IgD-negative memory B cell (primary cell): ENCODE data around the gene AADACL4. TPM values are rescaled to one million over a fixed set of nuclear protein-coding genes. Genes with fewer than 3 reads are reported as not detected.
"Not testable (repeated sequence)": the region's sequence is repeated elsewhere in the genome, so short reads cannot be mapped to it uniquely, and the experiment has no call there.

Experiments used
- H3K27ac Mint-ChIP-seq, 3 donors: one replicate each; pipeline ENCODE4 v1.8.0; 2020 to 2022; ENCODE audit warnings: mild to moderate bottlenecking in 3 of 3, mixed read lengths in 3 of 3, moderate library complexity in 1 of 3
- H3K27me3 Mint-ChIP-seq: one replicate; pipeline ENCODE4 v1.8.0; 2021; ENCODE audit warnings: mixed read lengths
- H3K36me3 Mint-ChIP-seq: one replicate; pipeline ENCODE4 v1.8.0; 2020; ENCODE audit warnings: mild to moderate bottlenecking, mixed read lengths
- H3K4me1 Mint-ChIP-seq, 3 donors: one replicate each; pipeline ENCODE4 v1.8.0; 2020 to 2022; ENCODE audit warnings: mixed read lengths in 3 of 3, mild to moderate bottlenecking in 1 of 3
- H3K4me3 Mint-ChIP-seq, 4 donors: one replicate each; pipeline ENCODE4 v1.8.0; 2020 to 2022; ENCODE audit warnings: mild to moderate bottlenecking in 4 of 4, mixed read lengths in 4 of 4, moderate library complexity in 3 of 4
- H3K9me3 Mint-ChIP-seq, 3 donors: one replicate each; pipeline ENCODE4 v1.8.0; 2020 to 2021; ENCODE audit warnings: mixed read lengths in 3 of 3, mild to moderate bottlenecking in 1 of 3
- polyA plus RNA-seq: library from polyadenylated mRNA; unstranded; fragments of 300-500 nt; fragmentation: Illumina TruSeq; gene quantifications from one replicate; pipeline ENCODE4 v1.2.3, GENCODE V29; 2021

AADACL4 gene
- polyA plus RNA-seq, 1 donor from 2014 or later = not detected

DNA sequence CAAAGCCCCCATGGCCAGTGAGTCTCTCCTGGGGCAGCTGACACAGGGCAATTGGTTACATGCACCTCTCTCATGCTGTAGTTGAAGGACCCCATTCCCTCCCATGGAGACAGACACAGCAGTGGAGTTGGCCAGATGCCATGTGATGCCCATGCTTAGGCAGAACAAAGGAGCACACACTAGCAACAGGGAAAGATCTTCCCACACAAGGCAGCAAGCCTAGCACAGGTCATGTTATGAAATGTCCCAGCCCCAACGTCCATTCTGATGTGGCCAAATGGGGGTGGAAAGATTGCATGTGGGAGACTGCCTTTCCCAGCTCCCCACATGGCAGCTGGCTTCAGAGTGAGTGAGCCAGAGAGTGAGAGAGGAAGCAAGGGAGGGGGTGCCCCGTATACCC is 34.5 kb downstream of the AADACL4 start:
- Mint-ChIP-seq H3K36me3 (peaks cover 2% of the 10 kb centered on the region), H3K4me3 (no peak overlapping the region), H3K9me3 (peaks cover 6 to 11% (median 6%) of the 10 kb centered on the region in 3 donors), H3K27me3 (peaks cover 33% of the 10 kb centered on the region), H3K4me1 (no peaks in the 10 kb centered on the region), H3K27ac (no peak overlapping the region)

DNA sequence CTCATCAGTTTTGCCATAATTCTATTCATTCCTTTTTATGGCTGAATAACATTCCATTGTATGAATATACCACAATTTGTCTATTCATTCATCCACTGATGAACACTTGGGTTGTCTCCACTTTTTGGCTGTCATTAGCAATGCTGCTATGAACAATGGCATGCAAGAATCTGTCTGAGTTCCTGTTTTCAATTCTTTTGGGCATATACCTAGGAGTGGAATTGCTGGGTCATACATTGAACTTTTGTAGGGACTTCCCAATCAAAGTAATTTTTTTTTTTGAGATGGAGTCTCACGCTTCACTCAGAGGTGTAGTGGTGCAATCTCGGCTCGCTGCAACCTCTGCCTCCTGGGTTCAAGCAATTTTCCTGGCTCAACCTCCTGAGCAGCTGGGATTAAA is 34.9 kb downstream of the AADACL4 start:
- H3K4me3 Mint-ChIP-seq = no peak overlapping the region
- peaks cover 6 to 11% (median 6%) of the 10 kb centered on the region in 3 donors for H3K9me3 Mint-ChIP-seq
- H3K36me3 Mint-ChIP-seq = peaks cover 2% of the 10 kb centered on the region
- no peaks in the 10 kb centered on the region for H3K4me1 Mint-ChIP-seq
- peaks cover 34% of the 10 kb centered on the region for H3K27me3 Mint-ChIP-seq
- H3K27ac Mint-ChIP-seq = no peak overlapping the region

DNA sequence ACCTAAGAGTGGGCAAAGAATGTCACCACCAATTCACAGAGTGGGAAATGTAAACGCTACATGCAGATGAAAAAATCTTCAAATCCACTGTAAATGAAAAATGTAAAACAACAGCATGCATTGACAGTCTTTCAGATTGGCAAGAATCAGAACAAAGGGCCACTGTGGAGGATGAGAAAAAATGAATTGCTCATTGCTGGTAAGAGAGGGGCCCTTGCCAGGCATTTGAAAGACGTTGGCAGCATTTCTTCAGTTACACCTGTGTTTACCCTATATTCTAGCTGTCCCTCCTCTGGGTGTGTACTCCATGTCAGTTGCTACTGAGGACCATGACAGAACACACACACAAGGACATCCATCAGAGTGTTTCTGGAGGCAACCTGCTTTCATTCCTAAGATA is 46.3 kb downstream of the AADACL4 start:
- Mint-ChIP-seq H3K27ac (no peak overlapping the region), H3K9me3 (peaks cover 0 to 2% (median 0%) of the 10 kb centered on the region in 3 donors), H3K27me3 (peaks cover 5% of the 10 kb centered on the region), H3K4me1 (no peaks in the 10 kb centered on the region), H3K4me3 (no peak overlapping the region), H3K36me3 (no peaks in the 10 kb centered on the region)

DNA sequence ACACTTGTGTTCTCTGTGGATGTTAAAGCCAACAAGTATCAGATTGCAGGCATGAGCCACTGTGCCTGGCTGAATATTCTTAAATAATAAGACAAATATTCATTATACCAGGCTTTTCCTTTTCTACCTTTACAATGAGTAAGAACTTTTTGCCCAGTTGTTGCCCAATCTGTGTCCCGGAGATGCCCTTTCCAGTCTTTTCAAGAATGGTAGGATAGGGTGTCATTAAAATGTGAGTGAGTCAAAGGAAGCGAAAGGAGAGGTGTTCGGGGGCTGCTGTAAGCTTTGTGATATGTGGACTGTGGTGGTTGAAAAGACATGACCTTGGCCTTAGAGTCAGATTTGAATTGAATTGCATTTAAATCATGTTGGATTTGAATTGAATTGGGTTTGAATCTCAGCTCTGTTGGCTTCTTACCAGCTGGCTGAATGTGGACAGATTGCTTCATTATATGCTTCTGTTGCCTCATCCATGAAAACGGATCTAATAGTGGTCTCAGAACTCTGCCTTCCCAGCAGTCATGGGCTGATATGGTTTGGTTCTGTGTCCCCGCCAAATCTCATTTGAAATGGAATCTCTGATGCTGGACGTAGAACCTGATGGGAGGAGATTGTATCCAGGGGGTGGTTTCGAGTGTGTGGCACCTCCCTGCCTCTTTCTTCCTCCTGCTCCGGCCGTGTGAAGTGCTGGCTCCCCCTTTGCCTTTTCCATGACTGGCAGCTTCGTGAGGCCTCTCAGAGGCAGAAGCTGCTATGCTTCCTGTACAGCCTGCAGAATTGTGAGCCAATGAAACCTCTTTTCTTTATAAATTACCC is 49.3 kb downstream of the AADACL4 start:
- Mint-ChIP-seq H3K36me3 (peaks cover 1% of the 10 kb centered on the region), H3K27ac (no peak overlapping the region), H3K4me3 (no peak overlapping the region), H3K9me3 (peaks cover 0 to 2% (median 0%) of the 10 kb centered on the region in 3 donors), H3K27me3 (peaks cover 8% of the 10 kb centered on the region), H3K4me1 (no peaks in the 10 kb centered on the region)

DNA sequence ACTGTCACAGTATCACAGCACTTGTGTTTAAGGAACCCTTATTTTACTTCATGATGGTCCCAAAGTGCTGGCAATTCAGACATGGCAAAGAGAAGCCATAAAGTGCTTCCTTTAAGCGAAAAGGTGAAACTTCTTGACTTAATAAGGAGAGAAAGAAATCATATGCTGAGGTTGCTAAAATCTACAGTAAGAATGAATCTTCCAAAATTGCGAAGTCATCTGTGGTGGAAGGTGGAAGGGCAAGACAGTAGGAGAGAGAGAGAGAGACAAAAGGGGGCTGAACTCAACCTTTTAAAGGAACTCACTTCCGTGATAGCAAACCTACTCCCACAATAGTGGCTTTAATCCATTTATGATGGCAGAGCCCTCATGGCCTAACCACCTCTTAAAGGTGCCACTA is 52.8 kb downstream of the AADACL4 start:
- Mint-ChIP-seq H3K27me3 (peaks cover 6% of the 10 kb centered on the region), H3K4me1 (no peaks in the 10 kb centered on the region), H3K36me3 (peaks cover 1% of the 10 kb centered on the region), H3K27ac (no peak overlapping the region), H3K9me3 (peaks cover 0 to 7% (median 0%) of the 10 kb centered on the region in 3 donors), H3K4me3 (no peak overlapping the region)

DNA sequence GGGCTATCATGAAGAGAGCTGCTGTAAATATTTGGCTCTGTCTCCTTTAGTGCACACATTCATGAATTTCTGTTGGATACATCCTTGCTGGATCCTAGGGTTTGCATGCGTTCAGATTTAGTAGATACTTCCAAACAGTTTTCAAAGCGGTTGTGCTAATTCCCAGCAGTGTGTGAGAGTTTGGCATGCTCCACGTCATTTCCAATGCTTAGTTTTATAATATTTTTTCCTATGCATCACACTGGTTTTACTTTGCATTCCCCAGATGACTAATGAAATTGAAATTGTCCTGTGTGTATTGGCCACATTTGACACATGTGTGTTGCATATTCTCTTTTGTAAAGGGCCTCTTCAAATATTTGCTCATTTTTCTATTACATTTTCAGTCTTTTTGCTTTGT is 53.5 kb downstream of the AADACL4 start:
- Mint-ChIP-seq H3K27me3 (peaks cover 6% of the 10 kb centered on the region), H3K4me3 (no peak overlapping the region), H3K9me3 (peaks cover 0 to 7% (median 0%) of the 10 kb centered on the region in 3 donors), H3K27ac (no peak overlapping the region), H3K36me3 (peaks cover 1% of the 10 kb centered on the region), H3K4me1 (no peaks in the 10 kb centered on the region)

DNA sequence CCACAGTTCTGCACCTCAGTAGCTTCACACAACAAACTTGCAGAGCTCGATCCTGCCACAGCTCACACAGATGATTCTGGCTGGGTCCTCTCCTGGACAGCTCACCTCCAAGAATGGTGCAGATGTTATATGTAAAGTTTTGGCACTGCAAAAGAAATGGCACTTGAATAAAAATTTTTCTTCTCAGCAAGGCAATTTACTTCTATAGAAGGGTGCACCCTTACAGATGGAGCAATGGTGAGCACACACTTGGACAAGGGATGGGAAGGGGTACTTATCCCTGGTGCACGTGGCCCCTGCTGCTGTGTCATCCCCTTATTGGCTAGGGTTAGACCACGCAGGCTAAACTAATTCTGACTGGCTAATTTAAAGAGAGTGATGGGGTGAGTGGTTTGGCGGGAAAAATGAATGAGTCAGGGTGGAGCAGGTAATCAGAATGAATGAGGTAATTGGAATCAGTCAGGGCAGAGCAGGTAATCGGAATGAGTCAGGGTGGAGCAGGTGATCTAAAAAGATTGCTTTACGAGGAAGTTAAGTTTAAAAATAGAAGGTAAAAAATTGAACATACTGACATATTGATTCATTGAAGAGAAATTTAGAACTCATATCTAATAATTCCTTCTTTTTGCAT is 60.1 kb downstream of the AADACL4 start:
- H3K9me3 Mint-ChIP-seq = peaks cover 4 to 16% (median 13%) of the 10 kb centered on the region in 3 donors
- peaks cover 2% of the 10 kb centered on the region for H3K36me3 Mint-ChIP-seq
- H3K4me3 Mint-ChIP-seq = peak overlapping the region in 2 of 4 donors; percentile 44 to 81
- no peaks in the 10 kb centered on the region for H3K4me1 Mint-ChIP-seq
- H3K27ac Mint-ChIP-seq = no peak overlapping the region
- H3K27me3 Mint-ChIP-seq = peaks cover 10% of the 10 kb centered on the region

DNA sequence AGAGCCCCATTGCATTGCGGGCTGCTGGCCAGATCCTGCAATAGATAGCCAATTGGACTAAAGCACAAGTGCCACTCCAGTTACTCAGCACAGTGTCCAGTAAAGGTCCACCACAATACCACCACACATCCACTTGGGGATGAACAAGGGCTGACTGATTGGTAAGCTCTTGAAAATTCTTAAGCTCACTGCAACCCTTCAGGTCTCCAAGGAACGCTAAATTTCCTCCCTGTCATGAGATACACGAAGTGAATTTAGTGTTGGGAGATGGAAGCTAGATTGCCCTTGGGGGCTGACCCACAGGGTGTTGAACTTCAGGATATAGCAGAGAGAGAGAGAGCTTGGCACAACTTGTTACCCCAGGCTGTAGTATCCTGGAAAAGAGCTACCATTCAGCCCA is 62.2 kb downstream of the AADACL4 start:
- peaks cover 10% of the 10 kb centered on the region for H3K27me3 Mint-ChIP-seq
- H3K27ac Mint-ChIP-seq = no peak overlapping the region
- H3K9me3 Mint-ChIP-seq = peaks cover 4 to 13% (median 11%) of the 10 kb centered on the region in 3 donors
- H3K4me1 Mint-ChIP-seq = no peaks in the 10 kb centered on the region
- peaks cover 2% of the 10 kb centered on the region for H3K36me3 Mint-ChIP-seq
- H3K4me3 Mint-ChIP-seq = no peak overlapping the region

DNA sequence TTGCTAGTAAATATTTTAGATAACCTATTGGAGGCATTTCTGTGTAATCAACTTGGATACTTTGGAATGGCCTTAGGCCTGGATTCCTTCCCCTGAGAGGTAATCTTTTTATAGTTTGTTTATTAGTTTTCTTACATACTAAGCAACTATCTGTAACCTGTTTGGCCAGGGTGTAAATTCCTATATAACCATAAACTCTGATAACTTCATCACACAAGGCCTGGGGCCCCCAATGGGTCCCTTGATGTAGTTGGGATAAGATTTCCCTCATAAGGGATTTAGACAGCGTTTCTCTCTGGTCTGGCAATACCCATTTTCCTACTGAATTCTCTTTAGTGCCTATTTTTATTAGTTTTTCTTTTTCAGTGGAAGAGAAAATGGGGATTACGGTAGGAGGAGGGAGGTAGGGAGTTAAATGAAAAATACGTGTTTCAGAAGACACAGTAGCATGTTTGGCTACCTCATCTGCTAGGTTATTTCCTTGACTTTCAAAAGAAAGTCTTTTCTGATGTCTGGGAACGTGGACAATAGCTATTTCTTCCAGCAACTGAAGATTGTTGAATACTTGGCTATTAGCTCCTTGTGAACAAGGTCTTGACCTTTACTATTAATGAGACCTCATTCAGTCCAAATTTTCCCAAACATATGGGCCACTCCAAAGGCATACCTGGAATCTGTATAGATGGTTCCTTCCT is 64.7 kb downstream of the AADACL4 start:
- Mint-ChIP-seq H3K27me3 (peaks cover 14% of the 10 kb centered on the region), H3K27ac (no peak overlapping the region), H3K4me3 (no peak overlapping the region), H3K4me1 (no peaks in the 10 kb centered on the region), H3K9me3 (peaks cover 4 to 11% (median 10%) of the 10 kb centered on the region in 3 donors), H3K36me3 (peaks cover 2% of the 10 kb centered on the region)

DNA sequence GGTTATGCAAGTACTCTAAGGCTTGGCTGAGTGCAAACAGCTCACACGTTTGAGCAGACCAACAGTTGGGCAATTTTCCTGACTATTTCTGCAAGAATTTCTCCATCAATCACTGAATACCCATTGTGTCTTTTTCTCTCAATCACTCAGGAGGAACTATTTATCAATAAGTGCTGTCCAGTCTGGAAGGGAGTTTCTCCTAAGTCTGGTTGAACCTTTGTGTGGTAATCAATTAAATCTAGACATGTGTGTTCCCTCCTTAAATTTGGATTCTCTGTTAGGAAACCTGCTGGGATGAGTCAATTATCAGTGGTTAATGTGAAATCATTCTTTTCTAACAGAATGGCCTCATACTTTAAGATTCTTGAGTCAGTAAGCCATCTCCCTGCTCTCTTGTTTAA is 65.2 kb downstream of the AADACL4 start:
- Mint-ChIP-seq H3K9me3 (peaks cover 2 to 9% (median 6%) of the 10 kb centered on the region in 3 donors), H3K27me3 (peaks cover 14% of the 10 kb centered on the region), H3K27ac (no peak overlapping the region), H3K36me3 (peaks cover 1% of the 10 kb centered on the region), H3K4me3 (no peak overlapping the region), H3K4me1 (no peaks in the 10 kb centered on the region)

DNA sequence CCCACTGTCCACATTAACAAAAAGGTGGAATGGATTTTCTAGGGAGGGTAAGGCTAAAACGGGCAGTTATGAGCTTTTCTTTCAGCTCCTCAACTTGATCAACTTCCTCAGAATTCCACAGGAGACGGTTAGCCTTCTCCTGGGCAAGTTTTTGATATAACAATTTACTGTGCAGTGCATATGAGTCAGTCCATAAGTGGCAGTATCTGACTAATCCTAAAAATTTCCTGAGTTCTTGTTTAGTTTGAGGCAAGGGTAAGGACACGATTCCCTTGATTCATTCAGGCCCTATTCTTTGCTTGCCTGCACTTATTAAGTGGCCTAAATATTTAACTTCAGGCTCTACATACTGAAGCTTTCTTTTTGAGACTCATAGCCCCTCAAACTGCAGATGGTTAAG is 65.8 kb downstream of the AADACL4 start:
- peaks cover 14% of the 10 kb centered on the region for H3K27me3 Mint-ChIP-seq
- H3K27ac Mint-ChIP-seq = no peak overlapping the region
- no peaks in the 10 kb centered on the region for H3K36me3 Mint-ChIP-seq
- peaks cover 2 to 5% (median 3%) of the 10 kb centered on the region in 3 donors for H3K9me3 Mint-ChIP-seq
- H3K4me1 Mint-ChIP-seq = no peaks in the 10 kb centered on the region
- no peak overlapping the region for H3K4me3 Mint-ChIP-seq

DNA sequence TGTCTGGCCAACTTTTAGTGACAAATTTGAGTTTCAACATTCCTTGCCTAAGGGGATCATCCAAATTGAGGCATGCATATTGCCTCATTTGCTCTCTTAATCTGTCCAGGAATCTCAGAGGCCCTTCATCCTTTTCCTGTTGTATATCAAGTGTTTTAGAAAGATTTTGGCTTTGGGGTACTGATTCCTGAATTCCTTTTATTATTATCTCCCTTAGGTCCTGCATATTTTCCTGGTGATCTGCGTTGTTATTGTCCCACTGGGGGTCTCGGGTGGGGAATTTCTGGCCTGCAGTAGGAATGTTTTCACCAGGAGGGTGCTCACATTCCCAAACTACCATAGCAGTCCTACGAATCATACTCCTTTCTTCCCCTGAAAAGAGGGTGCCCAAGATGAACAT is 67.7 kb downstream of the AADACL4 start:
- H3K9me3 Mint-ChIP-seq = no peaks in the 10 kb centered on the region
- no peak overlapping the region for H3K27ac Mint-ChIP-seq
- H3K36me3 Mint-ChIP-seq = no peaks in the 10 kb centered on the region
- H3K27me3 Mint-ChIP-seq = peaks cover 14% of the 10 kb centered on the region
- no peaks in the 10 kb centered on the region for H3K4me1 Mint-ChIP-seq
- H3K4me3 Mint-ChIP-seq = no peak overlapping the region

DNA sequence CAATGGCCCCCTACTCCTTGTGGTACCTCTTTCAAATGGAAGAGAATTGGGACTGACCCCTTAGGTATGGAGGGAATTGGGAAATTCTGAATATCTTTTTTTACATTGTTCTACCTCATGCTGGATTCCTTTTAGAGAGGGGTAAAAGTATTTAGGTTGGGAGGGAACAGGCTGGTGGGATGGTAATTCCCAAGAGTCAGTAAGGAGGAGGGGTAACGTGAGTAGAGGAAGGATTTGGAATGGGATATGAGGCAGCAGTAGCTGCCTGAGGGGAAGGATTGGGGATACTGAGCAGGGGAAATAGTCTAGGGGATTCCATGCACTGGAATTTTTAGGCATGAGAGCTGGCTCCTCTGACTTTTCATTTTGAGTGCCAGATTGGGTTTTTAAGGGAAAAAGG is 68.2 kb downstream of the AADACL4 start:
- Mint-ChIP-seq H3K9me3 (no peaks in the 10 kb centered on the region), H3K4me3 (no peak overlapping the region), H3K27ac (no peak overlapping the region), H3K27me3 (peaks cover 10% of the 10 kb centered on the region), H3K36me3 (no peaks in the 10 kb centered on the region), H3K4me1 (no peaks in the 10 kb centered on the region)

DNA sequence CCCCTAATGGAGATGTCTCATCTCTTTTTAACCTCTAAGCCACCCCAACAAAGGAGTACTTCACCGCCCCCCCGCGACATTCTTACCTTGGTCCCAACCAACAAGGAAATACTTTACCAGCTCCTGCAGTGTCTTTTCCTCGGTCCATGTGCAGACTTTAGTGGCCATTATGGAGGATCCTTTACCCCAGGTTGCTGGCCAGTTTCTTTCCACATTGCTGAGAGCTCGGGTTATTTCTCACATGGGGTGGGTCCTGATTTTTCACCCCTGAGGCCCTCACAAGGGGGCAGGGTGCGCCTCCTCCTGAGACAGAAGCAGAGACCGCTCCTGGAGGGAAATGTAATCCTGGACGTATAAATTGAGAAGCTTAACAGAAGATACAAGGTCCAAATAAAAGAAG is 69.0 kb downstream of the AADACL4 start:
- Mint-ChIP-seq H3K27ac (no peak overlapping the region), H3K4me1 (no peaks in the 10 kb centered on the region), H3K36me3 (no peaks in the 10 kb centered on the region), H3K4me3 (no peak overlapping the region), H3K27me3 (peaks cover 10% of the 10 kb centered on the region), H3K9me3 (no peaks in the 10 kb centered on the region)

DNA sequence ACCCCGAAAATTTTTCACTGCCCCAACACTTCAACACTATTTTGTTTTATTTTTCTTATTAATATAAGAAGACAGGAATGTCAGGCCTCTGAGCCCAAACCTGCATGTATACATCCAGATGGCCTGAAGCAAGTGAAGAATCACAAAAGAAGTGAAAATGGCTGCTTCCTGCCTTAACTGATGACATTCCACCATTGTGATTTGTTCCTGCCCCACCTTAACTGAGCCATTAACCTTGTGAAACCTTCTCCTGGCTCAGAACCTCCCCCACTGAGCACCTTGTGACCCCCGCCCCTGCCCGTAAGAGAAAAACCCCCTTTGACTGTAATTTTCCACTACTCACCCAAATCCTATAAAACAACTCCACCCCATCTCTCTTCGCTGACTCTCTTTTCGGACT is 69.8 kb downstream of the AADACL4 start:
- H3K36me3 Mint-ChIP-seq, H3K27ac Mint-ChIP-seq, H3K4me1 Mint-ChIP-seq, H3K9me3 Mint-ChIP-seq, H3K4me3 Mint-ChIP-seq: not testable (repeated sequence)
- H3K27me3 Mint-ChIP-seq = peaks cover 10% of the 10 kb centered on the region
